ENCODE measurements around the gene KATNB1. TPM values are rescaled to one million over a fixed set of nuclear protein-coding genes. Genes with fewer than 3 reads are reported as not detected.

KATNB1 gene
- total RNA-seq, 1 experiment from 2014 or later, result 37.7 TPM

DNA sequence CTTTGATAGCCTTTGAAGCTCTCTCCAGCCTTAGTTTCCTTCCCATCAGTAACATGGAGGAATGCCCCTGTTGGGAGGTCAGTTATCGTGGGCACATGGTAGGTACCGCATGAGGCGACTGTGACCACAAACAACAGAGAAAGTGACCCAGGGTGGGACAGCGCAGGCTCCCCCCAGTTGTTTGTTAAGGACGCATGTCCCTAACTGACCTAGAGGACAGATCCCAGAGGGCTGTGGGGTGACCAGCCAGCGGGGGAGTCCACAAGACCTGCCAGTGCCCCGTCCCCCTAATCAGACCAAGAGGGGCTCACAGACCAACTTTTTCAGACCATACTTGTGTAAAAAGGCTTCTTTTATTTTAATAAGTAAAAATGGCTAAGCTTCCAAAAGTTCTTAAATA, 22.3 kb downstream of the KATNB1 start:
- intact Hi-C loops (cut with micrococcal nuclease), result loop anchor here (1.0 to 2.0 kb wide), 2 partner anchors 105 to 243 kb away; partner anchors contain the start of genes USB1 and ZNF319
- no peak overlapping the region for H3K4me3 ChIP-seq (ENCODE audit: low read length)

DNA sequence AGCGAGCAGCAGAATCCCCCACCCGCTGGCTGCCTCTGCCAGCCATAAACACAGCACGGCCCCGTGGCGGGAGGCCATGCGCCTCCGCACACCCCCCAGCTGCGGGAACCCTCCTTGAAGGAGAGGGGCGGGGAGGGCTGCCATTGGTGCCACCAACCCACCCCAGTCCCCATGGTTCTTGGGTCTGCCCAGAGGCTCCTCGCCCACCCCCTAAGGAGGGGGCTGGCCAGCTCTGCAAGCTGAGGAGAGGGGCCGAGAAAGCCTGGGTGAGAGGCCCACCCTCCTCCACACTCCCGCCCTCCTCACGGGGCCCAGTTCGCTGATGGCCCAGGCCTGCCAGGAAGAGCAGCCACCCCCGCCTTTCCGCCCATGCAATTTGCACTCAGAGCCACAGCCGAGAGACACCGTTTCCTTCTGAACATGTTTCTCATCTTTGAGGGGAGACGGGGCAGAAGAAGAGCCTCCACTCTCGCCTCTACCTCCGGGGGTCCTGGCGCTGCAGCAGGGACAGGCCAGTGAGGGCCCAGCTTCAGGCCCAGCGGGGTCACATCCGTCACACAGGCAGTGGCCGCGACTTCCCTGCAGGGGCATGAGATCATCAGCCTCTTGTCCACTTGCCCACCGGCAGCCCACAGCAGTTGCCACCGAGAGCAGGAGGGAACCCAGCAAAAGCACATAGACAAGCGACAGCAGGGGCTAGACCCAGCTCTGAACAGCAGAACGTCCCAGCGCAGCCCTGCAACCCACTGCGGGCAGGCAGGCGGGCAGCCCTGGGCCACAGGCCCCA, 23.0 kb downstream of the KATNB1 start:
- Histone ChIP-seq H3K9ac (ENCODE audit: low read length) (no peak overlapping the region), H2AFZ (ENCODE audit: low read length) (no peak overlapping the region), H3K9me3 (ENCODE audit: low read length) (no peaks in the 10 kb centered on the region), H3K79me2 (ENCODE audit: low read length) (no peaks in the 10 kb centered on the region), H3K4me1 (ENCODE audit: insufficient read depth, low read length) (no peaks in the 10 kb centered on the region), H3K27ac (ENCODE audit: low read length) (no peak overlapping the region), H4K20me1 (ENCODE audit: low read length) (no peaks in the 10 kb centered on the region), H3K9me2 (replicated peaks; ENCODE audit: low read length) (no peaks in the 10 kb centered on the region), H3K4me3 (ENCODE audit: low read length) (no peak overlapping the region), H3F3A (ENCODE audit: low read length, unreplicated experiment) (no peaks in the 10 kb centered on the region), H3K36me3 (ENCODE audit: low read depth, low read length) (no peaks in the 10 kb centered on the region), H3K27me3 (ENCODE audit: low read length) (no peaks in the 10 kb centered on the region), H3K4me2 (ENCODE audit: low read length) (no peak overlapping the region)
- intact Hi-C loops (cut with micrococcal nuclease), result no loop called here
- no peak for ATAC-seq
- ChIA-PET CTCF (no interaction called here), POLR2A (ENCODE audit: unreplicated experiment) (no interaction called here)
- no peak for TF ChIP-seq EZH2 (IDR thresholded peaks at IDR 0.05; ENCODE audit: low read length, unreplicated experiment)
- TF ChIP-seq EZH2phosphoT487 (IDR thresholded peaks at IDR 0.05; ENCODE audit: borderline replicate concordance, low read length), result no peak
- TF ChIP-seq, protein P1, sequence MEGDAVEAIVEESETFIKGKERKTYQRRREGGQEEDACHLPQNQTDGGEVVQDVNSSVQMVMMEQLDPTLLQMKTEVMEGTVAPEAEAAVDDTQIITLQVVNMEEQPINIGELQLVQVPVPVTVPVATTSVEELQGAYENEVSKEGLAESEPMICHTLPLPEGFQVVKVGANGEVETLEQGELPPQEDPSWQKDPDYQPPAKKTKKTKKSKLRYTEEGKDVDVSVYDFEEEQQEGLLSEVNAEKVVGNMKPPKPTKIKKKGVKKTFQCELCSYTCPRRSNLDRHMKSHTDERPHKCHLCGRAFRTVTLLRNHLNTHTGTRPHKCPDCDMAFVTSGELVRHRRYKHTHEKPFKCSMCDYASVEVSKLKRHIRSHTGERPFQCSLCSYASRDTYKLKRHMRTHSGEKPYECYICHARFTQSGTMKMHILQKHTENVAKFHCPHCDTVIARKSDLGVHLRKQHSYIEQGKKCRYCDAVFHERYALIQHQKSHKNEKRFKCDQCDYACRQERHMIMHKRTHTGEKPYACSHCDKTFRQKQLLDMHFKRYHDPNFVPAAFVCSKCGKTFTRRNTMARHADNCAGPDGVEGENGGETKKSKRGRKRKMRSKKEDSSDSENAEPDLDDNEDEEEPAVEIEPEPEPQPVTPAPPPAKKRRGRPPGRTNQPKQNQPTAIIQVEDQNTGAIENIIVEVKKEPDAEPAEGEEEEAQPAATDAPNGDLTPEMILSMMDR (conservative IDR thresholded peaks at IDR 0.05; ENCODE audit: low read depth, low read length), result no peak
- DNase-seq, result no peak
- no TSS peak for BruUV-seq (replicated peaks)

More for the DNA sequence above, 22.3 kb downstream of the KATNB1 start:
- no peaks in the 10 kb centered on the region for H3K36me3 ChIP-seq (ENCODE audit: low read depth, low read length)
- no peaks in the 10 kb centered on the region for H3K9me3 ChIP-seq (ENCODE audit: low read length)
- H3K79me2 ChIP-seq (ENCODE audit: low read length), result no peaks in the 10 kb centered on the region
- ChIA-PET POLR2A (ENCODE audit: unreplicated experiment) (no interaction called here), CTCF (no interaction called here)
- no peaks in the 10 kb centered on the region for H3K27me3 ChIP-seq (ENCODE audit: low read length)
- H3K4me2 ChIP-seq (ENCODE audit: low read length), result no peak overlapping the region
- H3K9ac ChIP-seq (ENCODE audit: low read length), result no peak overlapping the region
- no peaks in the 10 kb centered on the region for H4K20me1 ChIP-seq (ENCODE audit: low read length)
- BruUV-seq (replicated peaks), result no TSS peak
- TF ChIP-seq, protein P1 (conservative IDR thresholded peaks at IDR 0.05; ENCODE audit: low read depth, low read length), result no peak
- no peak for TF ChIP-seq EZH2phosphoT487 (IDR thresholded peaks at IDR 0.05; ENCODE audit: borderline replicate concordance, low read length)
- H3K27ac ChIP-seq (ENCODE audit: low read length), result no peak overlapping the region
- no peaks in the 10 kb centered on the region for H3K9me2 ChIP-seq (replicated peaks; ENCODE audit: low read length)
- no peaks in the 10 kb centered on the region for H3F3A ChIP-seq (ENCODE audit: low read length, unreplicated experiment)
- ATAC-seq (no peak), DNase-seq (no peak)
- H2AFZ ChIP-seq (ENCODE audit: low read length), result no peak overlapping the region
- H3K4me1 ChIP-seq (ENCODE audit: insufficient read depth, low read length), result no peaks in the 10 kb centered on the region

DNA sequence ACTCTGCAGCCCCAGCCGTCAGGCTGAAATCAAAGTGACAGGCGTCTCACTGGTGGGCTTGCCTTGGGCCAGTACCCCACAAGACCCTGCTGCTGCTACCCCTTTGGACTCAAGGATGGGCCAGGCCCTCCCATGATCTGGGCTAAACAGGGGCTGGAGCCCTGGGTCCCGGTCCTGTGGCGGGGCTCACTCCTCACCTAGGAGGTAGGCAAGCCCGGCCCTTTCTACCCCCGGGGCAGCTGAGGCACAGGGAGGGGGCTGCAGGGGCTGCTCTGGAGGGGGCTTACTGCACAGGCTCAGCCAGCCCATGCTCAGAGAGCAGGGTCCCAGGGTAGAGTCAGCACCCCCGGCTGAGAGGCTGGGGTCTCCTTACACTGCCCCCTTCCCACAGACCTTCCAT, 23.6 kb downstream of the KATNB1 start:
- no peaks in the 10 kb centered on the region for H3K27me3 ChIP-seq (ENCODE audit: low read length)
- H3K36me3 ChIP-seq (ENCODE audit: low read depth, low read length), result no peaks in the 10 kb centered on the region
- CTCF ChIA-PET, result interaction anchor here (0.5 kb wide), 1 partner anchor 243 kb away, joined by 3 read pairs; no protein-coding TSS in a partner anchor
- no peak for DNase-seq
- no TSS peak for BruUV-seq (replicated peaks)
- H4K20me1 ChIP-seq (ENCODE audit: low read length), result no peaks in the 10 kb centered on the region
- H3K4me1 ChIP-seq (ENCODE audit: insufficient read depth, low read length), result 0 out of 2 replicates have a peak, but pooled peaks cover 3% of the 10 kb centered on the region
- no peak overlapping the region for H3K4me3 ChIP-seq (ENCODE audit: low read length)
- TF ChIP-seq EZH2 (IDR thresholded peaks at IDR 0.05; ENCODE audit: low read length, unreplicated experiment) (no peak), EZH2phosphoT487 (IDR thresholded peaks at IDR 0.05; ENCODE audit: borderline replicate concordance, low read length) (no peak)
- TF ChIP-seq, protein P1 (conservative IDR thresholded peaks at IDR 0.05; ENCODE audit: low read depth, low read length), result no peak
- no peak overlapping the region for H3K27ac ChIP-seq (ENCODE audit: low read length)
- H3K4me2 ChIP-seq (ENCODE audit: low read length), result no peak overlapping the region
- POLR2A ChIA-PET (ENCODE audit: unreplicated experiment), result no interaction called here
- H2AFZ ChIP-seq (ENCODE audit: low read length), result no peak overlapping the region
- H3K79me2 ChIP-seq (ENCODE audit: low read length), result no peaks in the 10 kb centered on the region
- H3K9me2 ChIP-seq (replicated peaks; ENCODE audit: low read length), result no peaks in the 10 kb centered on the region
- no peaks in the 10 kb centered on the region for H3F3A ChIP-seq (ENCODE audit: low read length, unreplicated experiment)
- no peaks in the 10 kb centered on the region for H3K9me3 ChIP-seq (ENCODE audit: low read length)
- ATAC-seq, result no peak
- intact Hi-C loops (cut with micrococcal nuclease), result no loop called here
- H3K9ac ChIP-seq (ENCODE audit: low read length), result no peak overlapping the region
